GM21390 (cell line): ENCODE results near the gene KCNMA1.
"Not testable (repeated sequence)": the region's sequence is repeated elsewhere in the genome, so short reads cannot be mapped to it uniquely, and the experiment has no call there.

Experiments
- ATAC-seq: cut with Tn5 transposase; IDR thresholded peaks from one replicate; pipeline ENCODE4 v1.9.1; 2021; ENCODE audit not compliant: unreplicated experiment

The KCNMA1 gene

GRCh38 chr10:77608281-77608680 lies 29.3 kb downstream of the KCNMA1 start:
- ATAC-seq: no peak

GRCh38 chr10:77606751-77607150 lies 30.9 kb downstream of the KCNMA1 start:
- no peak for ATAC-seq

GRCh38 chr10:77605466-77605865 lies 32.1 kb downstream of the KCNMA1 start:
- ATAC-seq: no peak

GRCh38 chr10:77604941-77605351 lies 32.7 kb downstream of the KCNMA1 start:
- no peak for ATAC-seq

- peak; percentile 32 for ATAC-seq
Measured at GRCh38 chr10:77604063-77604462, 33.5 kb downstream of the KCNMA1 start.

- ATAC-seq: peak; percentile 60
Measured at GRCh38 chr10:77603534-77603927, 34.1 kb downstream of the KCNMA1 start.

- ATAC-seq: no peak
Measured at GRCh38 chr10:77602913-77603533, 34.6 kb downstream of the KCNMA1 start.

- ATAC-seq: no peak
Measured at GRCh38 chr10:77602231-77602912, 35.2 kb downstream of the KCNMA1 start.

- no peak for ATAC-seq
Measured at GRCh38 chr10:77601488-77601887, 36.1 kb downstream of the KCNMA1 start.

GRCh38 chr10:77600640-77601039 lies 37.0 kb downstream of the KCNMA1 start:
- no peak for ATAC-seq

GRCh38 chr10:77599651-77600050 lies 38.0 kb downstream of the KCNMA1 start:
- ATAC-seq: no peak

- no peak for ATAC-seq
Measured at GRCh38 chr10:77598606-77599005, 39.0 kb downstream of the KCNMA1 start.

GRCh38 chr10:77597560-77597959 lies 40.0 kb downstream of the KCNMA1 start:
- ATAC-seq: no peak

GRCh38 chr10:77594471-77594783 lies 43.2 kb downstream of the KCNMA1 start:
- ATAC-seq: no peak

GRCh38 chr10:77593771-77594470 lies 43.7 kb downstream of the KCNMA1 start:
- no peak for ATAC-seq

GRCh38 chr10:77592946-77593636 lies 44.5 kb downstream of the KCNMA1 start:
- ATAC-seq: no peak

GRCh38 chr10:77592510-77592909 lies 45.1 kb downstream of the KCNMA1 start:
- ATAC-seq: no peak

GRCh38 chr10:77591238-77591880 lies 46.2 kb downstream of the KCNMA1 start:
- ATAC-seq: no peak

- no peak for ATAC-seq
Measured at GRCh38 chr10:77590344-77591237, 47.0 kb downstream of the KCNMA1 start.

- not testable (repeated sequence) for ATAC-seq
Measured at GRCh38 chr10:77589703-77590102, 47.9 kb downstream of the KCNMA1 start.
